Measurements from ENCODE around the gene PRICKLE1.

The PRICKLE1 gene

DNA sequence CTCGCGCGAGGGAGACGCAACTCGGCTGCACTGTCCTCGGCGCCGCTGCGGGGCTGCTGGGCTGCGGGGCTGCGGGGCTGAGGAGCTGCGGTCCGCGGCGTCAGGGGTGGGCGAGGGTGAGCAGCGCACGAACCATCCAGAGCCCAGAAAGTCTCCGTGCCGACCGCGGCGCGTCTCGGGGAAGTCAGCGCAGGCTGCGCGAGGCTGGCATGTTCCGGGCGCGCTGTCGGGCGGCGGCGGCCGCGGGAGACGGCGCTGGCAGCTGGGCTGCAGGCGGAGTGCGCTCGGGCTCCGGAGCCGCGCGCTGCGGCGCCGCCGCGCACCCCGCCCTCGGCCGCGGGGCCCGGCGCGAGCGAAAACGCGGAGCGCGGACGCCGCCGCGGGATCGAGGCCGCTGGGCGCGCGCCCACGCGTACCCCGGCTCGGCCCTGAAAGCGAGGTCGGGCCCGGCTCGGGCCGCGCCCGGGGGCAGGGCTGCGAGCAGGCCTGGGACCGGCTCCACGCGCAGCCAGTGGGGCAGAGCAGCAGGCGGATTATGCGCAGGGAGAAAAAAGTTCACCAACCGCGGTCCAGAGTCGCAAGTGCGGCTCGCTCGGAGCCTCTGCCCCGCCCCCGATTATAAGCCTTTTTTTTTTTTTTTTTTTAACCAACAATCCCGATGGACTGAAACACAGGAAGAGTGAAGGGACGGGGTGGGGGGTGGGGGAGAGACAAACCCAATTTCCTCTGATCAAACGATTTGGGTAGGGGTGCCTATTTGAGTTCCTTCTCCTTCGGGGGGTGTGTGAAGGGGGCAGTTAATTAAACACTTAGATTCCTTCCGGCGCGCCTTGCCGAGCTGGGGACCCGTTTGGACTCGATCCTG, at the start of gene PRICKLE1:
Gene PRICKLE1, minus strand, starts transcription at position 282 of the 865 bp plus-strand sequence. CDS start 117,230 bp downstream, outside the sequence.
- no peak for DNase-seq (ENCODE audit: low read depth, low spot score)

DNA sequence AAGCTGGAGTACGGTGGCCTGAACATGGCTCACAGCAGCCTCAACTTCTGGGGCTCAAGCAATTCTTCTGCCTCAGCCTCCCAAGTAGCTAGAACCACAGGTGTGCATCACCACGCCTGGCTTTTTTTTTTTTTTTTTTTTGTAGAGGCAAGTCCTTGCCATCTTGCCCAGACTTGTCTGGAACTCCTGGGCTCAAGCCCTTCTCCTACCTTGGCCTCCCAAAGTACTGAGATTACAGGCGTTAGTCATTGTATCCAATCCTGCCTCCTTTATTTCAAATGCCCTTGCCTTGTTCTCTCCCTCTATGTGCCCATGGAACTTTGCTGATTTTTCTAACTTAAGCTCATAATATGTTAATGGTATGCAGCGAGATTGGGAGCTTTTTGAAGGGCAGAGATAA, 49.2 kb upstream of the PRICKLE1 start:
- DNase-seq (ENCODE audit: low read depth, low spot score) = no peak

DNA sequence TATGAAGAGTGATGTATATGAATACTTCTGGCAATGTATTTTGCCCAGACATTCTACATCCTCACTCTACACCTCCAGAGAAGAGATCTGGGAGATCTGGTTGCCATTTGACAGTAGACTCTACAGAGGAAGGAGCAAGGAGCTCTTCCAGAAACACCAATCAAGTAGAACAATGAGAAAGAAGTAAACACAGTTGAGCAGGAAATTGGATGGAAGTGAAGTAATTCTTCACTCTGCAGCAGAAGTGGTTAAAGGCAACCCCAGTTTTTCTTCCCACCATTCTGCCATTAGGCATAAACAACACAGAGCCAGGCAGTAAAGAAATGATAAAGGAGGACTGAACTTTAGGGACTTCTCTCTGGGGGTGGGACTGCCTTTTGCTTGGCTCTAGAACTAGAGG, 48.5 kb upstream of the PRICKLE1 start:
- DNase-seq (ENCODE audit: low read depth, low spot score) = no peak

DNA sequence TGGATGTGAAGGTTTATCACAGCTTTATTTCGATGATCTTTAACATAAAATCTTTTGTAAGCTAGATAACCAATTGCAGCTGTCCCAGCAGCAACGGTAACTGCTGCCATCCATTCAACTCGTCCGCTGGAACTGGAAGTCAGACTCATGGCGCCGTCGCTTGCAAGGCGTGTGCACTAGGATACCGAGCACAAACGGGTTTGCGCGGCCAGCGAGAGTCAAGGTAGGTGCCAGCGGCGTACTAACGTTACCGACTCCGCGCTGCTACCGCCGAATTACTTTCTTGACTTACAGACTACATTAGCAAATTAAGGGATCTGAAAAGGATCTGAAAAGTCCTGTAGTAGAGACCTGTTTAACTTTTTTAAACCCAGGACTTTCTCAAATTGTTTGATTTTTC, 47.4 kb upstream of the PRICKLE1 start:
- DNase-seq (ENCODE audit: low read depth, low spot score) = no peak

DNA sequence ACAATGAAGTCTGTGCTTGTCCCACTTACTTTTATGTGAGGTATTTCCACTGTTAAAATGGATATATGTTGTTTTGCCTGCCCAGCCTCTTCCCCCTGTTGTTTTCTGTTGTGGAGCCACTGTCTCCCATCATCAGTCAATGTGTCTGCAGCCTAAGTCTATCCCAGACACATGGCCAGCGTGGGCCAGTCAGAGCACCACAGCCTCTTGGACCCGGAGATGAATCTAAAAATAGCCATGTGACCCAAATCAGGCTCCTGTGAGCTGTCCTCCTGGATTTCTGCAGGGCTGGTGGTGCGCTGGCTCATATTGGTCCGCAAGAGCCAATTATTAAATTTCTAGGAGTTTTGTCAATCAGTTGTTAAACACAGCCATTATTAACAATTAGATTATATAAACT, 44.0 kb upstream of the PRICKLE1 start:
- DNase-seq (ENCODE audit: low read depth, low spot score) = no peak

DNA sequence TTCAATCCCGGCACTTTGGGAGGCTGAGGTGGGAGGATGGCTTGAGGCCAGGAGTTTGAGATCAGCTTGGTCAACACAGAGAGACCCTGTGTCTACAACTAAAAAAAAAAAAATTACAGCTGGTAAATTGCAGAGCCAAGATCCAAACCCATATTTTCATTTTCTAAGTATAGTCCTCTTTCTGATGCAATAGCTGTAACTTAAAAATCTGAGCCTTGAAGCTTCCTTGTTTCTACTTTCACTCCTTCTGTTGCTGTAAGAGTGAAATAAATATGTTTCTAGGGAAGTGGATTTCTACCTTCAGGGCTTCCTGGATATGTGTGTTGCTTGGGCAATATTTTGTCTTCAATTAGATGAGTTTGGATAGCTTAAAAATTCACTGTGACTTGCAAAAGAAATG, 42.0 kb upstream of the PRICKLE1 start:
- no peak for DNase-seq (ENCODE audit: low read depth, low spot score)

DNA sequence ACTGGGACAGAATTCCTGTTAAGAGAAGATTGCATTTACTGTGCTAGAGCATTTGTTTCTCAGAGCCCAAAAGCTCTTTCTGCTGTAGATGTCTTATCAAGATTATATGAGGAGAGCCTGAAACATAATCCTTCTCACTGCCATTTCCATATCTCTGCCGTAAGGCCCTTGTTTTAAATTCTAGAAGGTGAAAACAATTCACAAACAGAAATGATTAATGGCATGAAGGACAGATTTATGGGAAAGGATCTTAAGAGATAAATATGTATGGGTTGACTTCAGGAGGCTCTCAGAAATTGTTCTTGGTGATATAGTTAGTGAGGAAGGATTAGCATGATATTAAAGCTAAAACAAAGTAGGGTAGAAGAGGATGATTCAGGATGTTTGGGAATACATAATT, 40.8 kb upstream of the PRICKLE1 start:
- no peak for DNase-seq (ENCODE audit: low read depth, low spot score)

DNA sequence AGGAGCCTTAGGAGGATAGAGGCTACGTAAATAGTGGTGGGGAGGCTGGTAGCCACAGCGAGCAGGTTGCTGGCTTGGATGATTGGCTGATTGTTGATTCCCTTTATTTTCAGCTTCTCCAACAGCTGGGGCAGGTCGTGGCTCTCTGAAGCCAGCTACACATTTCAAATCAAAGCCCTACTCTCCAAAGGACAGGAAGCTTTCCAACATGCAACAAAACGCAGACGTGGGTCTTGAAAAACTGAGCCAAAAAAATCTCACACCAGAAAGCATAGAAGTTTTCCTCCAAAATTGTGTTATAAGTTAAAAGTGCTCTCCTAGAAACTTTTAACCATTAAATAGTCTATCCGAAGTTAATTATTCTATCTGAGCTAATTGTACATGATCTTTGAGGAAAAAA, 37.6 kb upstream of the PRICKLE1 start:
- no peak for DNase-seq (ENCODE audit: low read depth, low spot score)

DNA sequence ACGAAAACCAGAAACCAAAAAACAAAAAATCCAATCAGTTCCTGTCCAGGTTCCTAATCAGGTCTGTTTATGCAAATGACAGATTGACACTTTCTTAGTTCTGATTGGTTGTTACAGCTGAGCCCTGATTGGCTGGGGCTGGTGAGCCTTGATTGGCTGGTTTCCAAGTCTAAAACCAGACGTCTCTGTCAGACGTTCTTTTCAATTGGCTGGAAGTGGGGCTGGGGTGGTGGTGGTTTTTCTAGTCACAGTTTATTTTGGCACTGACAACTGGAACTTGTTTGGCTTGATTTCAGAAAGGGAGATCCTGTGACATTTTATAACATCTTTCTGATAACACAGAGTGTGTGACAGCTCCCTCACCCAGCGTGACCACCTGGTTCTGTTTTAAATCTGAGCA, 36.1 kb upstream of the PRICKLE1 start:
- no peak for DNase-seq (ENCODE audit: low read depth, low spot score)

DNA sequence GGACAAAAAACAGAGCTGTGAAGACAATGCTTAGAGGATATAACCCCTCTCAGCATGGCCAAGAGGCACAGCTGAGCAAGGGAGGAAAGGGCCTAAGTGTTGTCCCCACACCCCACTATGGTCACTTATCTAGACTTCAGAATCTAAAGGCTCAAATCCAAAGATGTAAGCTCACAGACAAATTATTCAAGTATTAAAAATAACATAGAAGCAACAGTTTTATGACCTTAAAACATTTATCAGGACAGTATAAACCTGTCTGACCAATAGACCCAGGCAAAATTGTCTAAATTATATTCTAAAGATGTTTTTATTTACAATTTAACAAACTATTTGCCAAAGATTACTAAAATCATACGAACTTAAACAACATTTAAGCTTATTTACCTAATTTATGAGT, 28.1 kb upstream of the PRICKLE1 start:
- DNase-seq (ENCODE audit: low read depth, low spot score) = no peak

DNA sequence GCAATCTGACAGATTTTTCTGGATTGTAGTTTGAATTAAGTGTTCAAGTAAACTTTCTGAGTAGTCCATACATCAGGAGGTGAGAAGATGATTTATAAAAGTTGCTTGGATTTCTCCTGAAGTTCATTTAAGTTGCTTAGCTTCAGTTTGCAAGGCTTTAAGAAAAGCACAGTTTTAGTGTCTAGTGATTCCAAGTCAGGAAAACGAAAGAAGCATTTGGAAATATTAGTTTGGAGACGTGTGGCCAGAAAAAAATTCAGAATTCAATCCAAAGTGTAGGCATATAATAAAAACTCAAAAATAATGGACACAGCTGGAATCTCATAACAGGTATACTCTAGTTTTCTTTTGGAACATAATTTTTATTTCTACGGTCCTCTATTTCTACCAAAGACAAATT, 25.5 kb upstream of the PRICKLE1 start:
- DNase-seq (ENCODE audit: low read depth, low spot score) = no peak

DNA sequence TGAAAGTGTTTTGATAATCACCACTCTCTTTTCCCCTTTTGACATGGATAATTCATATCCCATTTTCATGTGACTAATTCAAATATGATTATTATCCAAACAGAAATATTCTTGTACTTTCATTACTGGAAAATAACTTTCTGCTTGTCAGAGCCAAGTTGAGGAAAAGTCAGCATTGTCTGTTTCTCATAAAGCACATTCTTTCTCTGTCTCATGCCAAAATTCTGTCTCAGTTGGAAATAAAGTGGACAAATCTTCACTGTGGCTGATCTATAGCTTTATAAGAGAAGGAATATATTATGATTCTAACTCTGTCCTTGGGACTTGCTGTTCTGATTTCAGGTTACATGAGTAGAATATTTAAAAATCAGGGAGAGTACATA, 22.7 kb upstream of the PRICKLE1 start:
- DNase-seq (ENCODE audit: low read depth, low spot score) = no peak

DNA sequence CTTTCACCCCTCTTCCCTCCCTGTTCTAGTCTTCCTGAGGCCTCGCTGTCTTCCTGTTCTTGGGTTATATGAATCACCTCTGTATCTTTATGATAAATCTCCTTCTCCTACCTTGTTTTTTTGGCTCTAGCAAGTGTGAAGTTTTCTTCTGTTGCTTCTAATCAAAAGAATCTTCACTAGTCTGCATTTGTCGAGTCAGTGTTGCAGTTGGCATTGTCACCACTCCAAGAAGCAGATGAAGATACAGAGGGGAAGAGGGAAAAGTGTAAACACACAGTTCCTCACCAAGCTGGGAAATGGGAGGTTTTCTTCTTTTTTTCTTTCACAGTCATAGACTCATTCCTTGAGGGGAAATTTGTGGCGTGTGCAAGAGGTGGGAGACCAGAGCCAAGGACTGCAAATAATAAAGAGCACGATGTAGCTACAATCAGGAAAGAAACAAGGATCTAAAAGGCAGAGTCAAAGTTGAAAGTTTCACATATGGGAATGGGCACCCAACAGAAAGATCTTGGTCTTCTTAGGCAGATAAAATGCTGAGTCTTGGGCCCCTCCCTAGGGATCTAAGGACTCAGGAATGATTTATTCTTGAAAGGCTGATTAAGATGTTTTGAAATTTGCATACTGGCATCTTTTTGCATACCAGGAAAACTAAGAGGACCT, 22.2 kb upstream of the PRICKLE1 start:
- DNase-seq (ENCODE audit: low read depth, low spot score) = no peak

DNA sequence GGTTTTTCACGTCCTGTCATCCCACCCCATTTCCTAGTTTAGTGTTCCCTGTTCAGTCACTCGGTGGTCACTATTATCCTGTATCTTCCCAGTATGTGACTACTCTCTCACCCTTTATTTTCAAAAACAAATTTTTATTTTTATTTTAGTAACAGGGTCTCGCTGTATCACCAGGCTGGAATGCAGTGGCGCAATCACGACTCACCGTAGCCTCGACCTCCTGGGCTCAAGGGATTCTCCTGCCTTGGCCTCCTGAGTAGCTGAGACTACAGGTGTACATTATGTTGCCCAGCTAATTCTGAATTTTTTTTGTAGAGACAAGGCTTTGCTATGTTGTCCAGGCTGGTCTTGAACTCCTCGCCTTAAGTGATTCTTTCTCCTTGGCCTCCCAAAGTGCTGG, 20.1 kb upstream of the PRICKLE1 start:
- no peak for DNase-seq (ENCODE audit: low read depth, low spot score)

DNA sequence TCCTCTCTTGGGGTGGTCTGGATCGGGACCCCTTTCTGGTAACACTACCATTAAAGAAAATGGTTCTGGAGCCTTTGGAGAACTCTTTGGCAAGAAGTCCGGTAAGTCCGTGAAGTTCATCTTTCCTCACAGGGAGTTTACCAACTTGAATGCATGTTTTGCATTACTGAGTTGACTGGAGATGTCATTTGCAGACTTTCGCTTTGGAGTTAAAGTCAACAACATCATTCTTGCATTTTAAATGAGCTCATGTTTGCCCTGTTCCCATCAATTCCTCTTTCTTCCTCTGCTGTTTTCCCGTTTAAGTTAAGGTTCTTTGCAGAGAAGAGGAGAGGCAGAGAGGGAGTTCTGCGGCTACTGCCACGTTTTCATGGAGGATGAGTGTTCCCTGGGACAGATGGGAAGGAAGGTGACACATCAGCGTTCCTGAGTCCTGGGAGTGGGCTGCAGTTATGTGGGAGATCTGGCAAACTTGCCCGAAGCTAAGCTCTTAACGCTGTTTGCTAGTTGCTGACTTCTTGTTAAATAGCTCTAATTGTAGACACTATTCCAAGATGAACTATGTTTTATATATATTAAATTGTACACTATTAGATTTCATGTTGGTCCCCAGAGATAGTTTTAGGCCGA, 18.8 kb upstream of the PRICKLE1 start:
- no peak for DNase-seq (ENCODE audit: low read depth, low spot score)

DNA sequence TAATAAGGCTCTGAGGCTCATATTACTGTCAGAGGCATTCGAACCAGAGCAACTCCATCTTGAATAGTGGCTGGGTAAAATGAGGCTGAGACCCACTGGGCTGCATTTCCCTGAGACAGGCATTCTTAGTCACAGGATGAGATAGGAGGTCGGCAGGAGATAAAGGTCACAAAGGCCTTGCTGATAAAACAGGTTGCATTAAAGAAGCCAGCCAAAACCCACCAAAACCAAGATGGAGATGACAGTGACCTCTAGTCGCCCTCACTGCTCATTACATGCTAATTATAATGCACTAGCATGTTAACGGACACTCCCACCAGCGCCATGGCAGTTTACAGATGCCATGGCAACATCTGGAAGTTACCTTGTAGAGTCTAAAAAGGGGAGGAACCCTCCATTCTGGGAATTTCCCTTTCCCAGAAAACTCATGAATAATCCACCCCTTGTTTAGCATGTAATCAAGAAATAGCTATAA, 18.1 kb upstream of the PRICKLE1 start:
- no peak for DNase-seq (ENCODE audit: low read depth, low spot score)

DNA sequence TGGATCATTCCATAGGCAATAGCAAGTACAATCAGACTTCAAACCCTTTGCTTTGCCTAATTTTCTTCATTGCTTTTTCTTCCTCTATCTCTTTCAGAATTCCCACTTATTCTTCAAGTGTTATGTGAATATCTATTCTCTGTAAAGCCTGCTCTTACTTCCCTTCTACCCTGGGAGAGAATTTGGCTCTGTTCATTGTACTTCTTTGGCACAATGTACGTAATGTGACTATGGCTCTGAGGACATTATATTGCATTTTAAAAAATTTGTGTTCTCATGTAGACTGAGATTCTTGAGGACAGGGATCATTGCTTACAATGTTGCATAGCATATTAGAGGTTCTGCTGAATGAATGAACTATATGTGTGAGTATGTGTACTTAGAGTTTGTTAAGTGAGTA, 16.9 kb upstream of the PRICKLE1 start:
- no peak for DNase-seq (ENCODE audit: low read depth, low spot score)

DNA sequence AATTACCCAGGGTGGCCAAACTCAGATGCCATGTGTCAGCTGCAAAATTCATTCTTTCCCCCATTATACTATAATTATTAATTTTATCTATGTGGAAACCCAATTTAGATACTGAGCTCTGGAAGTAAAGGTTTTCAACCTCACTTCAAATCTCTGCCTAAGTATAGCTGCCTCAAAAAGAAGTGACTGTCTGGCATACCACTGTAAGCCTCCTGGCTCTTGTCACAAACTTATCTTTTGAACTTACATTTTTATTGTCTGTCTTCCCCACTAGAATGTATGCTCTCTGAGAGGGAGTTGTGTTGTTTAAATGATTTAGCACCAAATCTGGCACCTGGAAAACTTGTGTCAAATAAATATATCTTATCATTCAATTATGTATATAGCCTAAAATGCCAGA, 16.1 kb upstream of the PRICKLE1 start:
- no peak for DNase-seq (ENCODE audit: low read depth, low spot score)

DNA sequence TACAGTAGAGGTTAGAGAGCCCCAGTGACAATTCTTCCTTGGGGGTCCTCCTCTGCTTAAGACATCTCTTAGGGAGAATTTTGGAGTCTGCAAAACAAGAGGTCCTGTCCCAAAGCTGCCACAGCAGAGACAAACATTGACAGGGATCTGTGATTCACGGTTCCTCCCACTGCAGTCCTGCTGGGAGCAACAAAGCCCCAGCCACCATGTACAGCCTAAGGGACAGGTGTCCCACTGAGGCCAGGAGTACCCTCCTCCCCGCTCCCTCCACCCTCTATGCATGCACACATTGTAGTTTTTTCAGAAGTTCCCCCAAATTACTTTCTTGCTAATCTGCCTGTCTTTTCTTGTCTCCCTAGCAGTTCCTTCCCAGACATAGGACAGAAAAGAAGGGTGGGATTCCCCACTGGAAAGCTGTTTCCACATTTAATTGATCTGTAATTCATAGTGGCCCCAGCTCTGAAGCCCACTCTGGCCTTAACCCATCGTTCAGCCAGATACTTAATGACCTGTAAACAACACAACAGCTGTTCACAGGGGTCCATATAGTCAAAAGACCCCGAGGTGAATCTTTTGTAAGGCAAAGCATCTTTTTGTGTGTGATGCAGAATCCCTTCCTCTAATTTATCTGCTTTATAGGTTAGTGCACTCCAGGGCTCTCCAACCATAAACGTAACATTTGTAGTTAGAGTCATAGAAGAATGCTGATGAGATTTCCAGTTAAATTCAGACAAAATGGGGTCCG, 13.9 kb upstream of the PRICKLE1 start:
- no peak for DNase-seq (ENCODE audit: low read depth, low spot score)

DNA sequence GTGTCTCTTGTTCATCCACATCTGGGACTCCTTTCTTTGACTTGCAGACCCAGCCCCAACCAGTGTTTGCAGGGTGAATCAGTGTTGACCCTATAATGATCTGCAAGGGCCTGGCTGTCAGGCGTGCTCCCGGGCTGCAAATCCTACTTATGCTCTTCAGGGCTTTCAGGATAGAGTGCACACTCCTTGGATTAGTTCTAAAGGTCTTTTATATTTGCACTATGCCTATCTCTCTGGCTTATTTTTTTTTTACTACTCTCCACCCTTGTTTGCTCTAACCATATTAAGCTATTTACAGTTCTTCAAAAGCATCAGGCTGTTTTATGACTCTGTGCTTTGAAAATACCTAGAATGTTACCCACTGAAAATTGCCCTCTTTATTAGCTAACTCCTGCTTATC, 4.3 kb upstream of the PRICKLE1 start:
- no peak for DNase-seq (ENCODE audit: low read depth, low spot score)

DNA sequence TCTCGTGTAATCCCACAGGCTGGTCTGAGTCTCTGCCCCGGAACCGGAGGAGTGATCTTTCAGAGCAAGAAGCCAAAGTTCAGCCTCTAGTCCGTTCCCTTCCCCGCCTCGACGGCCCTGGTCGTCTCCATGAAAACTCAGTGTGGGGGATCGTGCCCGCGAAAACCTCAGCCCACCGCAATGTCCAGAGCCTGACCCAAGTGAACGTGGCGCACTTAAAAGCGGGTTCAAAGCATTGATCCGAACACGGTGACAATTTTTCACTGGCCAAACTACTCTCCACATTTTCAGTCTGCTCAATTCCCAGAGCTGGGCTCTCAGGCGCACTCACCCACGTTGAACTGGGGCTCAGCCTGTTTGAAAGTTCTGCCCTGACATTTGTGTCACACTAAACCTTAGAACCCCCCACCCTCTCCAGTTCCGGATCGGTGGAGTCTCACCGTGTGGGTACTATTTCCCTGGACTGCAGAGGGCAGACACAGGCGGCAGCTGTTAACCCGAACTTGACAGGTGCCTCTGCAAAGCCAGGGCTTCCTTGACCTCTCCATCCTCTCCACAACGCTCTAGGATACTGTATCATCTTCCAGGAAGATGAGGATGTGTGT, 886 bp upstream of the PRICKLE1 start:
- DNase-seq (ENCODE audit: low read depth, low spot score) = peak; percentile 24

All from brain pericyte (primary cell).